B cell (primary cell): ENCODE measurements around the gene ATF6B. TPM values are rescaled to one million over a fixed set of nuclear protein-coding genes. Genes with fewer than 3 reads are reported as not detected.

ENCODE experiments used
- ATAC-seq: fragments of 200-7000 bp; cut with Tn5 transposase; one replicate; pipeline ENCODE4 v1.10.0; 2021; ENCODE audit warnings: low read depth, mild to moderate bottlenecking, moderate number of reproducible peaks, moderate library complexity
- CTCF ChIA-PET: fragments of 350-600 bp; sonication (Branson Sonifier 250); formaldehyde crosslinking; loops from one replicate; lab custom pipeline; 2021; ENCODE audit warnings: antibody characterized with exemption, inconsistent platforms; lab: Charles Lee
- POLR2A ChIA-PET: fragments of 350-600 bp; sonication (Branson Sonifier 250); formaldehyde crosslinking; loops from one replicate; lab custom pipeline; 2021; ENCODE audit warnings: antibody characterized with exemption; lab: Charles Lee
- DNase-seq: peaks from one replicate; pipeline ENCODE4 v3.0.0; 2013
- H2AFZ ChIP-seq: 2 replicates; pipeline ENCODE4 v1.6.1; 2012; ENCODE audit warnings: mild to moderate bottlenecking, low read depth, low read length; ENCODE audit not compliant: insufficient read depth, poor library complexity, severe bottlenecking
- H3K27ac ChIP-seq, 2 donors: 1 replicate in 1 of 2; 2 replicates in 1 of 2; pipeline ENCODE4 v1.5.1; 2012 to 2013; ENCODE audit warnings: low read length in 2 of 2, mild to moderate bottlenecking in 2 of 2, moderate library complexity in 1 of 2
- H3K27me3 ChIP-seq, 4 experiments: fragments of 200-600 bp in 1 of 4; sonication (generic) in 1 of 4; replicated peaks in 1 of 4; 1 replicate in 2 of 4; 2 replicates in 2 of 4; pipeline versions ENCODE4 v1.6.1 to v1.7.0; 2013 to 2016; ENCODE audit warnings: low read length in 3 of 4, mild to moderate bottlenecking in 2 of 4, mixed read lengths in 1 of 4, moderate library complexity in 1 of 4; ENCODE audit not compliant: insufficient read depth in 4 of 4, control insufficient read depth in 3 of 4; ENCODE audit errors: control extremely low read depth in 1 of 4
- H3K36me3 ChIP-seq, 2 experiments: replicated peaks in 1 of 2; 1 replicate in 1 of 2; 2 replicates in 1 of 2; pipeline versions ENCODE4 v1.6.1 to v1.7.1; 2013; ENCODE audit warnings: low read length in 1 of 2; ENCODE audit not compliant: insufficient read depth in 2 of 2, control insufficient read depth in 1 of 2; ENCODE audit errors: control extremely low read depth in 1 of 2, extremely low read depth in 1 of 2
- H3K4me1 ChIP-seq, 2 donors: fragments of 200-600 bp in 1 of 2; sonication (generic) in 1 of 2; 1 replicate in 1 of 2; 2 replicates in 1 of 2; pipeline versions ENCODE4 v1.5.1 to v1.6.1; 2013 to 2017; ENCODE audit warnings: low read length in 2 of 2; ENCODE audit not compliant: control insufficient read depth in 2 of 2, insufficient read depth in 2 of 2
- H3K4me2 ChIP-seq: replicated peaks from 2 replicates; pipeline ENCODE3; 2012; ENCODE audit warnings: mild to moderate bottlenecking, low read depth, low read length; ENCODE audit not compliant: poor library complexity, severe bottlenecking
- H3K4me3 ChIP-seq, 5 experiments: fragments of 200-600 bp in 1 of 5; sonication (generic) in 1 of 5; 1 replicate in 3 of 5; 2 replicates in 2 of 5; pipeline versions ENCODE4 v1.5.1 to v1.7.0; 2011 to 2016; ENCODE audit warnings: low read length in 4 of 5, mild to moderate bottlenecking in 4 of 5, low read depth in 2 of 5, control low read depth in 1 of 5, moderate library complexity in 1 of 5; ENCODE audit not compliant: insufficient read depth in 1 of 5; ENCODE audit errors: control extremely low read depth in 1 of 5, extremely low read depth in 1 of 5
- H3K79me2 ChIP-seq: fragments of 200-600 bp; sonication (generic); one replicate; pipeline ENCODE4 v1.6.0; 2016; ENCODE audit warnings: low read length; ENCODE audit not compliant: control insufficient read depth, insufficient read depth
- H3K9ac ChIP-seq: fragments of 200-600 bp; sonication (generic); 2 replicates; pipeline ENCODE4 v1.6.1; 2017; ENCODE audit warnings: mild to moderate bottlenecking, low read length, moderate library complexity
- H3K9me3 ChIP-seq, 3 donors: one replicate each; pipeline versions ENCODE4 v1.6.1 to v1.7.1; 2013; ENCODE audit warnings: low read length in 2 of 3; ENCODE audit not compliant: control insufficient read depth in 2 of 3, insufficient read depth in 1 of 3; ENCODE audit errors: control extremely low read depth in 1 of 3
- H4K20me1 ChIP-seq: 2 replicates; pipeline ENCODE4 v1.6.0; 2012; ENCODE audit warnings: mild to moderate bottlenecking, low read length; ENCODE audit not compliant: insufficient read depth, control insufficient read depth, poor library complexity, severe bottlenecking
- H3K27ac Mint-ChIP-seq: one replicate; pipeline ENCODE4 v1.8.0; 2021; ENCODE audit warnings: mixed read lengths
- H3K27me3 Mint-ChIP-seq: one replicate; pipeline ENCODE4 v1.8.0; 2021; ENCODE audit warnings: mixed read lengths
- H3K4me1 Mint-ChIP-seq: one replicate; pipeline ENCODE4 v1.8.0; 2021; ENCODE audit warnings: mixed read lengths
- H3K4me3 Mint-ChIP-seq: one replicate; pipeline ENCODE4 v1.8.0; 2021; ENCODE audit warnings: mixed read lengths
- H3K9me3 Mint-ChIP-seq: one replicate; pipeline ENCODE4 v1.8.0; 2022; ENCODE audit warnings: mixed read lengths; ENCODE audit not compliant: insufficient read depth
- EZH2 ChIP-seq: IDR thresholded peaks from 2 replicates; pipeline ENCODE4 v1.6.1; 2012; ENCODE audit warnings: borderline replicate concordance, low read depth, mild to moderate bottlenecking, moderate library complexity, low read length; ENCODE audit not compliant: insufficient read depth, poor library complexity, severe bottlenecking
- WGBS: methylation state at CpG from one replicate; pipeline ENCODE4 v1.1.5; 2013; ENCODE audit warnings: missing lambda C conversion rate; ENCODE audit not compliant: insufficient coverage; 5-methylcytosine and 5-hydroxymethylcytosine counted together
- intact Hi-C: fragments of 100-400 bp; cut with micrococcal nuclease; formaldehyde crosslinking; loops from one replicate; pipeline ENCODE4 v1.10.0; 2022
- polyA plus RNA-seq: library from polyadenylated mRNA; depleted of rRNA; stranded (reverse); fragments of >200 nt; gene quantifications from 2 replicates; pipeline ENCODE4 v1.2.3, GENCODE V29; 2012
- total RNA-seq, 2 donors: library from RNA; stranded (reverse); fragments of 120-200 nt in 1 of 2; gene quantifications; 1 replicate in 1 of 2; 2 replicates in 1 of 2; pipeline versions ENCODE4 v1.2.3 to v1.2.4, GENCODE V29; 2013 to 2022
- TF ChIP-seq, protein P1 (sequence below): fragments of 200-600 bp; IDR thresholded peaks from one replicate; pipeline ENCODE4 v1.8.0; 2022; ENCODE audit warnings: antibody characterized with exemption, mild to moderate bottlenecking

ATF6B gene
- total and polyA plus RNA-seq, 2 donors (not counting 1 experiment from before 2014, with no cell fraction given), result 180 to 201 TPM

DNA sequence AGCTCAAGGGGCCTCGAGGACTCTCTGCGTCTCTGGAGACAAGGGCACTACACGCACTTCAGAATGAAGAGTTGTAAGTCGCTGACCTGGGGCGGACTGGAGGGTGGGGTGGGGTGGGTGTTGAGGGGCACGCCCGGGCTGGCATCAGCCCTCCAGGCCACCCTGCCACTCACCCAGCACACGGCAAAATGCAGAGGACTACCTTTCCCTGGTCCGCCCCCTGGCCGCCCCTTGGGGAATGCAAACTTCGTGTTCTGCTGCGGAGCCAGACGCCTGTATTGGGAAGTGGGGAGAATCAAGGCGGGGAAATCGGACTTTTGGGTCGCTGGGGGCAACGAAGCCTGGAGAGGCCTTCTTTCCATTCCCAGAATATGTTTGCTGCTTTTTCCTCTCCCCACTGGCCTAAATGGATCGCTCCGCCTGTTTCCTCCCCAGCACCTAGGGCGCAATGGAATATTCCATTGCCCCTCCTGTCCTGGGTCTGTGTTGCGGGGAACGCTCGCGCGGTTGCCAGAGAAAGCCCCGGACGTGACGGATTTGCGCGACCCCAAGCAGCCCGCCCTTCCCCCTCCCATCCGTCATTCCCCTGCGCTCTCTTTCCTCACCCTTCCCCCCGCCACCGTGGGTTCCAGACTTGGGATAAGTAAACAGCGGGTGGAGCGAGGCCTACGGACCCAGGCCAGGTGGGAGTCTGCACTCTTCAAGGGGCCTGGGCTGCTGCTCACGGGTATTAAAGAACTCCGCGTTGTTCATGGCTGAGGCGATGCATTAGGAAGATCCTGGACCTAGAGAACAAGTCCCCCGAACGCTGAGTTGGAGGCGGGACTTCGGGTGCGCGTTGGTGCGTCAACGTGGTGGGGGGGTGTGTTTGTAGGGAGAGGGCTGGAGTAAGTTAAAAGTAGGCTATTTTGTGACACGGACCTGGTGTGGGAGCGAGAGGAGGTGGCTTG, 25.8 kb upstream of the ATF6B start, which contains the start of gene PPT2:
Gene PPT2 (plus strand): TSS at position 578 of the 950 bp plus-strand sequence. CDS start 454 bp downstream, outside the sequence.
- Histone ChIP-seq H3K4me1 (peaks cover 27 to 34% of the 10 kb centered on the region in 2 donors), H3K79me2 (no peaks in the 10 kb centered on the region), H3K27ac (no peak within 1 kb of the TSS), H4K20me1 (no peaks in the 10 kb centered on the region), H3K36me3 (no peaks in the 10 kb centered on the region), H3K27me3 (peaks cover 0 to 54% (median 19%) of the 10 kb centered on the region in 4 experiments), H3K4me3 (peak within 1 kb of the TSS; percentile 59 to 75 (median 68)), H2AFZ (peak within 1 kb of the TSS; percentile 81), H3K9ac (peak within 1 kb of the TSS; percentile 69), H3K4me2 (peak within 1 kb of the TSS; percentile 89), H3K9me3 (peaks cover 0 to 12% (median under 1%) of the 10 kb centered on the region in 3 donors)
- WGBS, result 2% methylated on average over 38 of the region's 52 CpGs
- peaks cover 35% of the 10 kb centered on the region for H3K27me3 Mint-ChIP-seq
- CTCF ChIA-PET, result interaction anchor here (0.6 to 1.3 kb wide), 10 partner anchors 22 to 1194 kb away, joined by 3 to 11 read pairs (median 4); partner anchors contain the start of genes AGPAT1, FKBPL and GPSM3
- TF ChIP-seq, protein P1, sequence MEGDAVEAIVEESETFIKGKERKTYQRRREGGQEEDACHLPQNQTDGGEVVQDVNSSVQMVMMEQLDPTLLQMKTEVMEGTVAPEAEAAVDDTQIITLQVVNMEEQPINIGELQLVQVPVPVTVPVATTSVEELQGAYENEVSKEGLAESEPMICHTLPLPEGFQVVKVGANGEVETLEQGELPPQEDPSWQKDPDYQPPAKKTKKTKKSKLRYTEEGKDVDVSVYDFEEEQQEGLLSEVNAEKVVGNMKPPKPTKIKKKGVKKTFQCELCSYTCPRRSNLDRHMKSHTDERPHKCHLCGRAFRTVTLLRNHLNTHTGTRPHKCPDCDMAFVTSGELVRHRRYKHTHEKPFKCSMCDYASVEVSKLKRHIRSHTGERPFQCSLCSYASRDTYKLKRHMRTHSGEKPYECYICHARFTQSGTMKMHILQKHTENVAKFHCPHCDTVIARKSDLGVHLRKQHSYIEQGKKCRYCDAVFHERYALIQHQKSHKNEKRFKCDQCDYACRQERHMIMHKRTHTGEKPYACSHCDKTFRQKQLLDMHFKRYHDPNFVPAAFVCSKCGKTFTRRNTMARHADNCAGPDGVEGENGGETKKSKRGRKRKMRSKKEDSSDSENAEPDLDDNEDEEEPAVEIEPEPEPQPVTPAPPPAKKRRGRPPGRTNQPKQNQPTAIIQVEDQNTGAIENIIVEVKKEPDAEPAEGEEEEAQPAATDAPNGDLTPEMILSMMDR, result no peak
- no peak for TF ChIP-seq EZH2
- DNase-seq, result peak; percentile 65
- peak; percentile 32 for ATAC-seq
- peak within 1 kb of the TSS; percentile 99 for H3K4me3 Mint-ChIP-seq
- H3K4me1 Mint-ChIP-seq, result peaks cover 48% of the 10 kb centered on the region
- POLR2A ChIA-PET, result interaction anchor here (0.6 to 1.3 kb wide), 4 partner anchors 24 to 1536 kb away, joined by 3 to 6 read pairs (median 5); partner anchors contain the start of genes MRPS18B and PBX2
- H3K27ac Mint-ChIP-seq, result peak within 1 kb of the TSS; percentile 58
- intact Hi-C loops, result loop anchor here (1.0 to 10.0 kb wide), 7 partner anchors 24 to 607 kb away; partner anchors contain the start of genes ATP6V1G2, FKBPL, NFKBIL1 and RNF5
- no peaks in the 10 kb centered on the region for H3K9me3 Mint-ChIP-seq
